Heart left ventricle (tissue), 16 donors: Measurements from ENCODE around the gene KLHDC7B. TPM values are rescaled to one million over a fixed set of nuclear protein-coding genes. Genes with fewer than 3 reads are reported as not detected.

ENCODE experiments used
- ATAC-seq, 4 donors: fragments of 200-7000 bp; cut with Tn5 transposase; one replicate each; pipeline ENCODE4 v1.9.1; 2020 to 2022; ENCODE audit warnings: moderate library complexity in 4 of 4, mild to moderate bottlenecking in 3 of 4, moderate number of reproducible peaks in 1 of 4
- DNase-seq, 5 donors: peaks; one replicate each; pipeline ENCODE4 v3.0.0-alpha.2; 2020
- H3K27ac ChIP-seq, 12 donors: fragments of 200-600 bp; sonication (generic) in 4 of 12; one replicate each; pipeline versions ENCODE4 v1.5.0 to v1.8.0; 2016 to 2022; ENCODE audit warnings: mild to moderate bottlenecking in 2 of 12
- H3K27me3 ChIP-seq, 9 donors: fragments of 200-600 bp; sonication (generic) in 2 of 9; one replicate each; pipeline versions ENCODE4 v1.5.1 to v1.8.0; 2016 to 2022; ENCODE audit warnings: mild to moderate bottlenecking in 3 of 9
- H3K36me3 ChIP-seq, 9 donors: fragments of 200-600 bp; sonication (generic) in 2 of 9; one replicate each; pipeline versions ENCODE4 v1.5.0 to v1.8.0; 2018 to 2022; ENCODE audit warnings: mild to moderate bottlenecking in 2 of 9
- H3K4me1 ChIP-seq, 12 donors: fragments of 200-600 bp; sonication (generic) in 4 of 12; one replicate each; pipeline versions ENCODE4 v1.5.0 to v1.8.0; 2016 to 2022; ENCODE audit warnings: mild to moderate bottlenecking in 3 of 12
- H3K4me3 ChIP-seq, 12 donors: fragments of 200-600 bp; sonication (generic) in 4 of 12; one replicate each; pipeline versions ENCODE4 v1.5.0 to v1.8.0; 2017 to 2022; ENCODE audit warnings: mild to moderate bottlenecking in 9 of 12, moderate library complexity in 4 of 12
- H3K9me3 ChIP-seq, 12 donors: fragments of 200-600 bp; sonication (generic) in 4 of 12; one replicate each; pipeline versions ENCODE4 v1.5.0 to v1.8.0; 2016 to 2022; ENCODE audit warnings: mild to moderate bottlenecking in 1 of 12
- CTCF ChIP-seq, 12 donors: fragments of 200-600 bp; sonication (generic) in 4 of 12; IDR thresholded peaks; one replicate each; pipeline versions ENCODE4 v1.5.0 to v1.8.0; 2018 to 2022; ENCODE audit warnings: antibody characterized with exemption in 12 of 12, mild to moderate bottlenecking in 5 of 12
- POLR2A ChIP-seq, 2 donors: fragments of 450-650 bp; IDR thresholded peaks; one replicate each; pipeline ENCODE4 v1.6.1; 2017; ENCODE audit warnings: antibody characterized with exemption in 2 of 2, mild to moderate bottlenecking in 2 of 2, moderate library complexity in 2 of 2
- WGBS, 4 donors: extraction: QIAGEN DNeasy Blood & Tissue Kit in 2 of 4; methylation state at CpG; one replicate each; pipeline versions ENCODE4 v1.1.5 to v1.1.7; 2013 to 2018; 5-methylcytosine and 5-hydroxymethylcytosine counted together
- intact Hi-C, 10 donors: fragments of 100-400 bp; cut with DNase I; formaldehyde crosslinking; loops; one replicate each; pipeline versions ENCODE4 v1.11.1 to v1.14.2; 2022
- polyA plus RNA-seq, 2 donors: library from polyadenylated mRNA; stranded (reverse); fragments of 200-250 nt; gene quantifications; one replicate each; pipeline ENCODE4 v1.2.3, GENCODE V29; 2013
- total RNA-seq, 9 donors: library from RNA; depleted of rRNA in 2 of 9; stranded (reverse); fragments of >200 nt in 2 of 9; fragmentation: NEBNext Ultra II Directional in 3 of 9; extraction: Animal tissue kit (Norgen Biotek cat#: 25700) in 3 of 9; gene quantifications; one replicate each; pipeline versions ENCODE4 v1.1.0 to v1.2.4, GENCODE V29; 2016 to 2023
- donor health status: ischemic (EF 13 %, LVEDD 7.1; RV severe dilation, severe dysfunction).
- donor health status: healthy with polysubstance abuse.
- donor health status: DM: no; HTN: yes; CAD: no.
- donor health status: DM: no; HTN: no; CAD: no.
- donor health status: ischemic (EF 25% LVEDD 6.9; RV normal size, moderate dysfunction).
- donor health status: ischemic (EF 25% LVEDD 5.7; RV mildly dilated, moderate dysfunction).
- donor health status: healthy.
- donor health status: DM: yes; HTN: yes; CAD: no.
- donor health status: ischemic (EF 35%, LVEDD 5.7; RV mildly dilated, moderate dysfunction).
- donor health status: nonischemic (EF 11% LVEDD 7.7; RV severe dilation, severe dysfunction).
- donor health status: DM: yes; HTN: yes; CAD: no.
- donor health status: PGD.
- donor health status: ischemic (EF 29% LVEDD 5.4; RV normal size, mild dysfunction).
- donor health status: nonischemic (EF 23%, LVEDD 6.1; RV moderate dilation, normal function).

Gene KLHDC7B
- total and polyA plus RNA-seq, 11 donors: 0.08 to 1.3 (median 0.13) TPM; not detected in 6

- no peaks in the 10 kb centered on the region for H3K9me3 ChIP-seq
- peak in 2 of 5 donors; percentile 6 to 20 for DNase-seq
- H3K27me3 ChIP-seq: no peaks in the 10 kb centered on the region
- intact Hi-C loops: loop anchor here in 1 of 10 donors (5.0 kb wide), 1 partner anchor 77 kb away; the partner anchor contains the start of genes LMF2 and NCAPH2
- peaks cover 3 to 37% (median 20%) of the 10 kb centered on the region in 12 donors for H3K4me1 ChIP-seq
- no peak for TF ChIP-seq CTCF (IDR thresholded peaks at IDR 0.05)
- TF ChIP-seq POLR2A (IDR thresholded peaks at IDR 0.05): no peak
- no peak overlapping the region for H3K27ac ChIP-seq
- peaks cover 0 to 18% (median 6%) of the 10 kb centered on the region in 9 donors for H3K36me3 ChIP-seq
- 94 to 96% (median 96%) methylated on average over 23 of the region's 23 CpGs for WGBS, 4 donors
- H3K4me3 ChIP-seq: peak overlapping the region in 3 of 12 donors; percentile 62 to 89 (median 86)
- ATAC-seq: no peak
Measured at GRCh38 chr22:50584106-50585096, 38.7 kb downstream of the KLHDC7B start.

- 83 to 91% (median 90%) methylated on average over 3 of the region's 3 CpGs for WGBS, 4 donors
- Histone ChIP-seq H3K9me3 (no peaks in the 10 kb centered on the region), H3K27ac (no peak overlapping the region), H3K27me3 (no peaks in the 10 kb centered on the region), H3K4me3 (no peak overlapping the region), H3K4me1 (peaks cover 3 to 29% (median 20%) of the 10 kb centered on the region in 12 donors), H3K36me3 (peaks cover 0 to 11% (median 5%) of the 10 kb centered on the region in 9 donors)
- intact Hi-C loops: no loop called here
- DNase-seq (peak in 2 of 5 donors; percentile 4 to 19), ATAC-seq (no peak)
- TF ChIP-seq CTCF (IDR thresholded peaks at IDR 0.05): no peak
- TF ChIP-seq POLR2A (IDR thresholded peaks at IDR 0.05): no peak
Measured at GRCh38 chr22:50585238-50585637, 39.5 kb downstream of the KLHDC7B start.

- WGBS, 4 donors: 92 to 95% (median 94%) methylated on average over 8 of the region's 8 CpGs
- TF ChIP-seq CTCF (IDR thresholded peaks at IDR 0.05) (no peak), POLR2A (IDR thresholded peaks at IDR 0.05) (no peak)
- Histone ChIP-seq H3K9me3 (no peaks in the 10 kb centered on the region), H3K27ac (no peak overlapping the region), H3K4me1 (peaks cover 3 to 23% (median 19%) of the 10 kb centered on the region in 12 donors), H3K4me3 (no peak overlapping the region), H3K27me3 (no peaks in the 10 kb centered on the region), H3K36me3 (peaks cover 0 to 6% (median 3%) of the 10 kb centered on the region in 9 donors)
- DNase-seq: peak in 2 of 5 donors; percentile 6 to 9
- ATAC-seq: no peak
- intact Hi-C loops: no loop called here
Measured at GRCh38 chr22:50585781-50586180, 40.1 kb downstream of the KLHDC7B start.

- Histone ChIP-seq H3K27ac (no peak overlapping the region), H3K9me3 (no peaks in the 10 kb centered on the region), H3K36me3 (no peaks in the 10 kb centered on the region), H3K4me3 (no peak overlapping the region), H3K4me1 (peaks cover 3 to 17% (median 13%) of the 10 kb centered on the region in 12 donors), H3K27me3 (no peaks in the 10 kb centered on the region)
- ATAC-seq (no peak), DNase-seq (peak in 2 of 5 donors; percentile 8 to 11)
- TF ChIP-seq CTCF (IDR thresholded peaks at IDR 0.05) (no peak), POLR2A (IDR thresholded peaks at IDR 0.05) (no peak)
- intact Hi-C loops: no loop called here
- WGBS, 4 donors: 78 to 90% (median 82%) methylated on average over 1 to 5 of the region's 5 CpGs
Measured at GRCh38 chr22:50586416-50586815, 40.7 kb downstream of the KLHDC7B start.
